HG02981 (cell line): ENCODE results near the gene SLC39A7.
A peak's percentile ranks its signal among the peaks of the same experiment; 100 is the strongest.

Experiments used
- ATAC-seq: cut with Tn5 transposase; IDR thresholded peaks from one replicate; pipeline ENCODE4 v1.9.1; 2021; ENCODE audit warnings: mild to moderate bottlenecking, moderate library complexity; ENCODE audit not compliant: unreplicated experiment

The SLC39A7 gene

GRCh38 chr6:33189625-33190448 lies 10.8 kb upstream of the SLC39A7 start:
- ATAC-seq = no peak

- ATAC-seq = no peak
Measured at GRCh38 chr6:33190504-33191107, 10.1 kb upstream of the SLC39A7 start.

GRCh38 chr6:33191383-33192104 lies 9.1 kb upstream of the SLC39A7 start:
- ATAC-seq = no peak

- no peak for ATAC-seq
Measured at GRCh38 chr6:33192105-33192646, 8.5 kb upstream of the SLC39A7 start, which contains the start of gene COL11A2. COL11A2 (minus strand) TSS chr6:33192467; CDS start chr6:33192240, 227 bp downstream.

- no peak for ATAC-seq
Measured at GRCh38 chr6:33192671-33193602, 7.7 kb upstream of the SLC39A7 start.

GRCh38 chr6:33193619-33194018 lies 7.0 kb upstream of the SLC39A7 start:
- no peak for ATAC-seq

- no peak for ATAC-seq
Measured at GRCh38 chr6:33194431-33194979, 6.2 kb upstream of the SLC39A7 start.

- no peak for ATAC-seq
Measured at GRCh38 chr6:33195304-33196165, 5.1 kb upstream of the SLC39A7 start.

GRCh38 chr6:33197431-33198048 lies 3.1 kb upstream of the SLC39A7 start:
- no peak for ATAC-seq

- ATAC-seq = no peak
Measured at GRCh38 chr6:33198159-33198852, 2.4 kb upstream of the SLC39A7 start.

- no peak for ATAC-seq
Measured at GRCh38 chr6:33198853-33199436, 1.7 kb upstream of the SLC39A7 start.

GRCh38 chr6:33199687-33200218 lies 914 bp upstream of the SLC39A7 start:
- ATAC-seq = peak; percentile 18

- ATAC-seq = no peak
Measured at GRCh38 chr6:33201147-33201545, 479 bp downstream of the SLC39A7 start.

- no peak for ATAC-seq
Measured at GRCh38 chr6:33201935-33202334, 1.3 kb downstream of the SLC39A7 start.

- no peak for ATAC-seq
Measured at GRCh38 chr6:33202799-33203198, 2.1 kb downstream of the SLC39A7 start.

GRCh38 chr6:33203443-33204164 lies 2.9 kb downstream of the SLC39A7 start:
- ATAC-seq = no peak

GRCh38 chr6:33204165-33204414 lies 3.4 kb downstream of the SLC39A7 start:
- no peak for ATAC-seq
